MM.1S (cell line): ENCODE data around the gene LYZL4.

Experiments used
- EZH2 ChIP-seq: fragments of 300-600 bp; sonication (generic); optimal IDR thresholded peaks from 2 replicates; pipeline ENCODE3; 2017; ENCODE audit warnings: low read depth, mild to moderate bottlenecking, antibody characterized with exemption, low read length, mixed read lengths
- EZH2phosphoT487 ChIP-seq: fragments of 300-600 bp; sonication (generic); IDR thresholded peaks from 2 replicates; pipeline ENCODE4 v1.6.1; 2018; ENCODE audit warnings: antibody characterized with exemption, low read length
- TF ChIP-seq, protein P1 (sequence below): fragments of 300-600 bp; sonication (generic); IDR thresholded peaks from 2 replicates; pipeline ENCODE4 v1.5.1; 2016; ENCODE audit warnings: antibody characterized with exemption, low read length, mixed read lengths

DNA sequence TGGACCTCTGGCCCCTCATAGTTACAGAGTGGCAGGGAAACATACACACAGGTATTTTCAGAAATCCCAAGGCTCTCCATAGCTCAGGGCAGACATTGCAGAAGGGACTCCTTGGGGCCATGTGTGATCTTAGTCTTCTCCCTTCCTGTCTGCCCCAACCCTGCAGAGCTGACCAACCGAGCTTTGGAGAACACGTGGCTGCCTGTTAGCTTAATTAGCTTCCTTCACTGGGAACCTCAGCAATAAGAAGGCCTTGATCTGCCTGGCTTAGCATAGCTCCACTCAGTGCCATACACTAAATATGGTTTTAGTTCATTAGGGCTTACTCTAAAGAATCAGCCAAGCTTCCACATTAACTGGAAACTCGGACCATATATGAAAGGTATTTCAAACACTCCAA, 12.3 kb downstream of the LYZL4 start:
- TF ChIP-seq, protein P1, sequence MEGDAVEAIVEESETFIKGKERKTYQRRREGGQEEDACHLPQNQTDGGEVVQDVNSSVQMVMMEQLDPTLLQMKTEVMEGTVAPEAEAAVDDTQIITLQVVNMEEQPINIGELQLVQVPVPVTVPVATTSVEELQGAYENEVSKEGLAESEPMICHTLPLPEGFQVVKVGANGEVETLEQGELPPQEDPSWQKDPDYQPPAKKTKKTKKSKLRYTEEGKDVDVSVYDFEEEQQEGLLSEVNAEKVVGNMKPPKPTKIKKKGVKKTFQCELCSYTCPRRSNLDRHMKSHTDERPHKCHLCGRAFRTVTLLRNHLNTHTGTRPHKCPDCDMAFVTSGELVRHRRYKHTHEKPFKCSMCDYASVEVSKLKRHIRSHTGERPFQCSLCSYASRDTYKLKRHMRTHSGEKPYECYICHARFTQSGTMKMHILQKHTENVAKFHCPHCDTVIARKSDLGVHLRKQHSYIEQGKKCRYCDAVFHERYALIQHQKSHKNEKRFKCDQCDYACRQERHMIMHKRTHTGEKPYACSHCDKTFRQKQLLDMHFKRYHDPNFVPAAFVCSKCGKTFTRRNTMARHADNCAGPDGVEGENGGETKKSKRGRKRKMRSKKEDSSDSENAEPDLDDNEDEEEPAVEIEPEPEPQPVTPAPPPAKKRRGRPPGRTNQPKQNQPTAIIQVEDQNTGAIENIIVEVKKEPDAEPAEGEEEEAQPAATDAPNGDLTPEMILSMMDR: no peak
- TF ChIP-seq EZH2 (no peak), EZH2phosphoT487 (no peak)
